ENCODE data around the gene BHLHE23. TPM values are rescaled to one million over a fixed set of nuclear protein-coding genes. Genes with fewer than 3 reads are reported as not detected.
"Not testable (repeated sequence)": the region's sequence is repeated elsewhere in the genome, so short reads cannot be mapped to it uniquely, and the experiment has no call there.

Gene BHLHE23
- total RNA-seq, 1 experiment from 2014 or later: not detected

- no peak for DNase-seq (ENCODE audit: low read depth)
Observed at GRCh38 chr20:62961310-62961783, 45.4 kb downstream of the BHLHE23 start.

GRCh38 chr20:62960446-62961309 lies 46.1 kb downstream of the BHLHE23 start:
- not testable (repeated sequence) for DNase-seq (ENCODE audit: low read depth)

GRCh38 chr20:62959998-62960436 lies 46.7 kb downstream of the BHLHE23 start:
- no peak for DNase-seq (ENCODE audit: low read depth)

GRCh38 chr20:62959101-62959971 lies 47.4 kb downstream of the BHLHE23 start:
- DNase-seq (ENCODE audit: low read depth): no peak

- no peak for DNase-seq (ENCODE audit: low read depth)
Observed at GRCh38 chr20:62958388-62959100, 48.2 kb downstream of the BHLHE23 start.

GRCh38 chr20:62957136-62958117 lies 49.3 kb downstream of the BHLHE23 start:
- DNase-seq (ENCODE audit: low read depth): no peak

GRCh38 chr20:62956387-62957135 lies 50.2 kb downstream of the BHLHE23 start:
- no peak for DNase-seq (ENCODE audit: low read depth)

Other genes with a start within 250 kb of the BHLHE23 start
- gene MRGBP, start 210.5 kb downstream of the BHLHE23 start, total RNA-seq (2014; rRNA removed; shearing (Covaris generic)): 56.4 and 65.9 TPM in 2 replicates
- gene OGFR, start 202.1 kb downstream of the BHLHE23 start, total RNA-seq (2014; rRNA removed; shearing (Covaris generic)): 62.0 and 117 TPM in 2 replicates
- 0.17 TPM in 1 of 2 replicates, not detected in the other for gene COL9A3, start 189.9 kb downstream of the BHLHE23 start, total RNA-seq (2014; rRNA removed; shearing (Covaris generic))
- 13.8 and 19.1 TPM in 2 replicates for gene TCFL5, start 145.1 kb downstream of the BHLHE23 start, total RNA-seq (2014; rRNA removed; shearing (Covaris generic))
- 26.1 and 42.6 TPM in 2 replicates for gene DIDO1, start 80.5 kb downstream of the BHLHE23 start, total RNA-seq (2014; rRNA removed; shearing (Covaris generic))
- 40.4 and 53.4 TPM in 2 replicates for gene GID8, start 68.8 kb downstream of the BHLHE23 start, total RNA-seq (2014; rRNA removed; shearing (Covaris generic))
- not detected in 2 replicates for gene SLC17A9, start 54.3 kb downstream of the BHLHE23 start, total RNA-seq (2014; rRNA removed; shearing (Covaris generic))
- 28.4 and 41.2 TPM in 2 replicates for gene YTHDF1, start 209.2 kb upstream of the BHLHE23 start, total RNA-seq (2014; rRNA removed; shearing (Covaris generic))
- not detected in 2 replicates for gene BIRC7, start 228.9 kb upstream of the BHLHE23 start, total RNA-seq (2014; rRNA removed; shearing (Covaris generic))
- not detected in 2 replicates for gene NKAIN4, start 247.5 kb upstream of the BHLHE23 start, total RNA-seq (2014; rRNA removed; shearing (Covaris generic))